PC-3 (cell line): ENCODE results near the gene CTNNA3. TPM values are rescaled to one million over a fixed set of nuclear protein-coding genes. Genes with fewer than 3 reads are reported as not detected.

Experiments used
- ATAC-seq: fragments of 200-7000 bp; cut with Tn5 transposase; 2 replicates; pipeline ENCODE4 v1.9.1; 2020; ENCODE audit warnings: mild to moderate bottlenecking, moderate library complexity
- BruUV-seq: library from RNA; stranded (reverse); fragments of 400-500 nt; replicated peaks from 2 replicates; lab custom pipeline; 2021; lab: Mats Ljungman, UMichigan
- CTCF ChIA-PET: fragments of 300-600 bp; sonication (Branson Sonifier 250); formaldehyde crosslinking; loops from one replicate; lab custom pipeline; 2022; ENCODE audit warnings: antibody characterized with exemption; lab: Charles Lee
- POLR2A ChIA-PET: fragments of 300-600 bp; sonication (Branson Sonifier 250); formaldehyde crosslinking; loops from one replicate; lab custom pipeline; 2022; ENCODE audit warnings: antibody characterized with exemption; ENCODE audit not compliant: unreplicated experiment; lab: Charles Lee
- DNase-seq: peaks from one replicate; pipeline ENCODE4 v3.0.0-alpha.2; 2015
- H2AFZ ChIP-seq: fragments of 300-600 bp; sonication (generic); 2 replicates; pipeline ENCODE4 v1.6.0; 2016; ENCODE audit warnings: antibody characterized with exemption, low read length
- H3F3A ChIP-seq: fragments of 300-600 bp; sonication (generic); one replicate; pipeline ENCODE4 v1.6.0; 2017; ENCODE audit warnings: antibody characterized with exemption, low read length, control low read depth, mild to moderate bottlenecking; ENCODE audit not compliant: unreplicated experiment
- H3K27ac ChIP-seq: fragments of 300-600 bp; sonication (generic); 2 replicates; pipeline ENCODE4 v1.5.1; 2016; ENCODE audit warnings: mild to moderate bottlenecking, low read length
- H3K27me3 ChIP-seq: fragments of 300-600 bp; sonication (generic); 2 replicates; pipeline ENCODE4 v1.6.1; 2016; ENCODE audit warnings: low read length, mixed read lengths
- H3K36me3 ChIP-seq: fragments of 300-600 bp; sonication (generic); 2 replicates; pipeline ENCODE4 v1.6.1; 2016; ENCODE audit warnings: low read depth, mixed run types, low read length, mixed read lengths
- H3K4me1 ChIP-seq: fragments of 300-600 bp; sonication (generic); 2 replicates; pipeline ENCODE4 v1.5.1; 2016; ENCODE audit warnings: low read length; ENCODE audit not compliant: insufficient read depth
- H3K4me2 ChIP-seq: fragments of 300-600 bp; sonication (generic); 2 replicates; pipeline ENCODE4 v1.6.0; 2016; ENCODE audit warnings: low read length
- H3K4me3 ChIP-seq: fragments of 300-600 bp; sonication (generic); 2 replicates; pipeline ENCODE4 v1.5.1; 2016; ENCODE audit warnings: mild to moderate bottlenecking, low read length, mixed read lengths
- H3K79me2 ChIP-seq: fragments of 300-600 bp; sonication (generic); 2 replicates; pipeline ENCODE4 v1.6.1; 2017; ENCODE audit warnings: low read length, mixed read lengths
- H3K9ac ChIP-seq: fragments of 300-600 bp; sonication (generic); 2 replicates; pipeline ENCODE4 v1.6.0; 2016; ENCODE audit warnings: mild to moderate bottlenecking, low read length
- H3K9me2 ChIP-seq: fragments of 300-600 bp; sonication (generic); replicated peaks from 2 replicates; pipeline ENCODE4 v1.6.1; 2016; ENCODE audit warnings: mixed run types, low read length, mixed read lengths
- H3K9me3 ChIP-seq: fragments of 300-600 bp; sonication (generic); 2 replicates; pipeline ENCODE4 v1.6.1; 2016; ENCODE audit warnings: low read length, mixed read lengths
- H4K20me1 ChIP-seq: fragments of 300-600 bp; sonication (generic); 2 replicates; pipeline ENCODE4 v1.6.1; 2016; ENCODE audit warnings: low read length, mixed read lengths
- EZH2 ChIP-seq: fragments of 300-600 bp; sonication (generic); IDR thresholded peaks from one replicate; pipeline ENCODE4 v1.6.1; 2017; ENCODE audit warnings: antibody characterized with exemption, mild to moderate bottlenecking, low read length; ENCODE audit not compliant: unreplicated experiment
- EZH2phosphoT487 ChIP-seq: fragments of 300-600 bp; sonication (generic); IDR thresholded peaks from 2 replicates; pipeline ENCODE4 v1.6.1; 2018; ENCODE audit warnings: mild to moderate bottlenecking, antibody characterized with exemption, low read length, borderline replicate concordance
- intact Hi-C: fragments of 100-400 bp; cut with micrococcal nuclease; formaldehyde crosslinking; loops from 2 replicates; pipeline ENCODE4 v1.9.0; 2023
- total RNA-seq: library from RNA; depleted of rRNA; stranded (reverse); fragments of >200 nt; gene quantifications from 2 replicates; pipeline ENCODE4 v1.2.3, GENCODE V29; 2014
- TF ChIP-seq, protein P1 (sequence below): fragments of 300-600 bp; sonication (generic); conservative IDR thresholded peaks from 2 replicates; pipeline ENCODE4 v1.5.1; 2017; ENCODE audit warnings: antibody characterized with exemption, low read depth, mild to moderate bottlenecking, low read length

The CTNNA3 gene
- total RNA-seq, 1 experiment from 2014 or later: 1.9 TPM

DNA sequence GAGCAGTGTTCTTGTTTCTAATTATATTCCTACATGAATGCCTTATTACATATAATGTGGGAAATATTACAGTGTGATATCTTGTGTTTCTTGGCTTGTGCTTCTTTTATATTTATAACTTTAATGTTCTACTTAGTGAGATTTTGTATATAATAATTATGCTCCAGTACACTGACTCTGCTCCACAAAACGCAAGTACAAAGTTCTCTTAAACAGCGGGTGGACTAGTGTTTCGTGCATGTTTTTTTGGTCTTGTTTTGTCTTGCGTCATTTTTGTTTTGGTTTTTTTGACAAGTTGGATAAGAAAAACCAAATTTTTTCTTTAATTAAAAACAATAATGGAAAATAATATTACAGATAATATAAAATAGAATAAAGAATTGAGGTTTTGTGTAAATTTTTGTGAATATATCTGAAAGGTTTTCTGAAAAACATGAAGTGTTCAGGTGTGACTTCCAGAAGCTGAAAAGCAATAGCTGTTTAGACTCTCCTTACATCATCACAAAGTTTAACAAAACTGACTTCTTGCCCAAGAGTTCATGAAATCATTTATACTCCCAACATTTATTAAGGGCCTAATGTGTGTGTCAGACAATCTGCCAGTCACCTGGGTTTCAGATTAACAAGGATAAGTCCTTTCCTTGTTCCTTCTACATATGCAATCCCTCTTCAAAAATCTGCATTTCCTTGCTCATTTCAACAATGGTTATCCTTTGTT lies 438.4 kb downstream of the CTNNA3 start:
- Histone ChIP-seq H2AFZ (no peak overlapping the region), H3F3A (no peaks in the 10 kb centered on the region), H3K4me2 (no peak overlapping the region), H3K36me3 (no peaks in the 10 kb centered on the region), H3K27ac (no peak overlapping the region), H3K9me3 (no peaks in the 10 kb centered on the region), H3K79me2 (no peaks in the 10 kb centered on the region), H3K9ac (no peak overlapping the region), H4K20me1 (no peaks in the 10 kb centered on the region), H3K27me3 (peaks cover 86% of the 10 kb centered on the region), H3K4me3 (no peak overlapping the region), H3K9me2 (no peaks in the 10 kb centered on the region), H3K4me1 (no peaks in the 10 kb centered on the region)
- ChIA-PET CTCF (no interaction called here), POLR2A (no interaction called here)
- intact Hi-C loops: no loop called here
- no TSS peak for BruUV-seq
- DNase-seq (no peak), ATAC-seq (no peak)
- TF ChIP-seq EZH2phosphoT487 (no peak), EZH2 (no peak)
- TF ChIP-seq, protein P1, sequence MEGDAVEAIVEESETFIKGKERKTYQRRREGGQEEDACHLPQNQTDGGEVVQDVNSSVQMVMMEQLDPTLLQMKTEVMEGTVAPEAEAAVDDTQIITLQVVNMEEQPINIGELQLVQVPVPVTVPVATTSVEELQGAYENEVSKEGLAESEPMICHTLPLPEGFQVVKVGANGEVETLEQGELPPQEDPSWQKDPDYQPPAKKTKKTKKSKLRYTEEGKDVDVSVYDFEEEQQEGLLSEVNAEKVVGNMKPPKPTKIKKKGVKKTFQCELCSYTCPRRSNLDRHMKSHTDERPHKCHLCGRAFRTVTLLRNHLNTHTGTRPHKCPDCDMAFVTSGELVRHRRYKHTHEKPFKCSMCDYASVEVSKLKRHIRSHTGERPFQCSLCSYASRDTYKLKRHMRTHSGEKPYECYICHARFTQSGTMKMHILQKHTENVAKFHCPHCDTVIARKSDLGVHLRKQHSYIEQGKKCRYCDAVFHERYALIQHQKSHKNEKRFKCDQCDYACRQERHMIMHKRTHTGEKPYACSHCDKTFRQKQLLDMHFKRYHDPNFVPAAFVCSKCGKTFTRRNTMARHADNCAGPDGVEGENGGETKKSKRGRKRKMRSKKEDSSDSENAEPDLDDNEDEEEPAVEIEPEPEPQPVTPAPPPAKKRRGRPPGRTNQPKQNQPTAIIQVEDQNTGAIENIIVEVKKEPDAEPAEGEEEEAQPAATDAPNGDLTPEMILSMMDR: no peak

- Histone ChIP-seq H3K4me1 (no peaks in the 10 kb centered on the region), H3F3A (no peaks in the 10 kb centered on the region), H3K9me2 (no peaks in the 10 kb centered on the region), H4K20me1 (no peaks in the 10 kb centered on the region), H3K36me3 (no peaks in the 10 kb centered on the region), H3K4me2 (no peak overlapping the region), H3K9me3 (no peaks in the 10 kb centered on the region), H3K9ac (no peak overlapping the region), H3K27me3 (peaks cover 86% of the 10 kb centered on the region), H3K79me2 (no peaks in the 10 kb centered on the region), H3K27ac (no peak overlapping the region), H2AFZ (no peak overlapping the region), H3K4me3 (no peak overlapping the region)
- CTCF ChIA-PET: no interaction called here
- no peak for DNase-seq
- TF ChIP-seq, protein P1: no peak
- TF ChIP-seq EZH2phosphoT487: no peak
- no peak for TF ChIP-seq EZH2
- no TSS peak for BruUV-seq
- POLR2A ChIA-PET: no interaction called here
- intact Hi-C loops: no loop called here
- no peak for ATAC-seq
Measured at GRCh38 chr10:67257018-67257417, 439.0 kb downstream of the CTNNA3 start.

DNA sequence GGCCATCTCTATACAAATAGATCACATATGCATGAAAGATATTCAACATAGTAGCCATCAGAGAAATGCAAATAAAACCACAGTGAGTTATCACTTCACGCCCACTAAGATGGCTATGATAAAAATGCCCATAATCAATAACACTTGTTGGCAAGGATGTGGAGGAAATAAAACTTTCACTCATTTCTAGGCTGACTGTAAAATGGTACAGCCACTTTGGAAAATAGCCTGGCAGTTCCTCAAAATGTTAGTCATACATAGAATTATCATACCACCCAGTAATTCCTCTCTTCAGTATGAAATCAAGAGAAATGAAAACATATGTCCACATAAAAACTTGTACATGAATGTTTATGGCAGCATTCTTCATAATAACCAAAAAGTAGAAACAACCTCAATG lies 445.3 kb downstream of the CTNNA3 start:
- DNase-seq: no peak
- no peaks in the 10 kb centered on the region for H3K79me2 ChIP-seq
- intact Hi-C loops: no loop called here
- no peak overlapping the region for H2AFZ ChIP-seq
- no peaks in the 10 kb centered on the region for H3K4me1 ChIP-seq
- no peaks in the 10 kb centered on the region for H3K9me3 ChIP-seq
- no peaks in the 10 kb centered on the region for H3K9me2 ChIP-seq
- CTCF ChIA-PET: no interaction called here
- H3K27ac ChIP-seq: no peak overlapping the region
- ATAC-seq: no peak
- BruUV-seq: no TSS peak
- no peak for TF ChIP-seq EZH2
- H4K20me1 ChIP-seq: no peaks in the 10 kb centered on the region
- H3K4me3 ChIP-seq: no peak overlapping the region
- H3K27me3 ChIP-seq: peaks cover 67% of the 10 kb centered on the region
- H3F3A ChIP-seq: no peaks in the 10 kb centered on the region
- H3K36me3 ChIP-seq: no peaks in the 10 kb centered on the region
- no peak overlapping the region for H3K4me2 ChIP-seq
- POLR2A ChIA-PET: no interaction called here
- no peak overlapping the region for H3K9ac ChIP-seq
